ENCODE measurements around the gene AGO1.
"Not testable (repeated sequence)": the region's sequence is repeated elsewhere in the genome, so short reads cannot be mapped to it uniquely, and the experiment has no call there.

Gene AGO1

GRCh38 chr1:35915693-35916092, 32.7 kb downstream of the AGO1 start:
- DNase-seq (ENCODE audit: low spot score): no peak

- no peak for DNase-seq (ENCODE audit: low spot score)
Observed at GRCh38 chr1:35923791-35924221, 40.8 kb downstream of the AGO1 start.

- DNase-seq (ENCODE audit: low spot score): no peak
Observed at GRCh38 chr1:35924838-35925237, 41.8 kb downstream of the AGO1 start.

- DNase-seq (ENCODE audit: low spot score): no peak
Observed at GRCh38 chr1:35925741-35926140, 42.7 kb downstream of the AGO1 start.

GRCh38 chr1:35927472-35927871, 44.5 kb downstream of the AGO1 start:
- no peak for DNase-seq (ENCODE audit: low spot score)

- peak; percentile 23 for DNase-seq (ENCODE audit: low spot score)
Observed at GRCh38 chr1:35929730-35930592, 47.0 kb downstream of the AGO1 start.

- peak; percentile 78 for DNase-seq (ENCODE audit: low spot score)
Observed at GRCh38 chr1:35930593-35931445, 47.8 kb downstream of the AGO1 start, which contains the start of gene AGO3. Gene AGO3, plus strand, starts transcription at chr1:35931105. Its CDS starts 322 bp downstream, at chr1:35931427.

GRCh38 chr1:35931446-35932157, 48.6 kb downstream of the AGO1 start:
- no peak for DNase-seq (ENCODE audit: low spot score)

- no peak for DNase-seq (ENCODE audit: low spot score)
Observed at GRCh38 chr1:35932158-35932636, 49.2 kb downstream of the AGO1 start.

- DNase-seq (ENCODE audit: low spot score): no peak
Observed at GRCh38 chr1:35932941-35933340, 49.9 kb downstream of the AGO1 start.

- DNase-seq (ENCODE audit: low spot score): no peak
Observed at GRCh38 chr1:35935442-35936388, 52.7 kb downstream of the AGO1 start.

- DNase-seq (ENCODE audit: low spot score): no peak
Observed at GRCh38 chr1:35936838-35937237, 53.8 kb downstream of the AGO1 start.

GRCh38 chr1:35939484-35939883, 56.5 kb downstream of the AGO1 start:
- DNase-seq (ENCODE audit: low spot score): no peak

- DNase-seq (ENCODE audit: low spot score): no peak
Observed at GRCh38 chr1:35945327-35945726, 62.3 kb downstream of the AGO1 start.

GRCh38 chr1:35947547-35947946, 64.5 kb downstream of the AGO1 start:
- DNase-seq (ENCODE audit: low spot score): no peak

GRCh38 chr1:35958558-35958957, 75.5 kb downstream of the AGO1 start:
- no peak for DNase-seq (ENCODE audit: low spot score)

GRCh38 chr1:35959304-35959703, 76.3 kb downstream of the AGO1 start:
- DNase-seq (ENCODE audit: low spot score): no peak

- DNase-seq (ENCODE audit: low spot score): no peak
Observed at GRCh38 chr1:35962952-35963351, 79.9 kb downstream of the AGO1 start.

- DNase-seq (ENCODE audit: low spot score): not testable (repeated sequence)
Observed at GRCh38 chr1:35964277-35964676, 81.3 kb downstream of the AGO1 start.

- DNase-seq (ENCODE audit: low spot score): no peak
Observed at GRCh38 chr1:35968396-35968795, 85.4 kb downstream of the AGO1 start.

- DNase-seq (ENCODE audit: low spot score): no peak
Observed at GRCh38 chr1:35971601-35972000, 88.6 kb downstream of the AGO1 start.

Data from HuH-7 (cell line).